Mesothelial cell of epicardium (in vitro differentiated cells): Measurements from ENCODE around the gene REC114. TPM values are rescaled to one million over a fixed set of nuclear protein-coding genes. Genes with fewer than 3 reads are reported as not detected.
"Not testable (repeated sequence)": the region's sequence is repeated elsewhere in the genome, so short reads cannot be mapped to it uniquely, and the experiment has no call there.

Experiments used
- DNase-seq, 2 experiments: peaks; one replicate each; pipeline ENCODE4 v3.0.0; 2021; ENCODE audit warnings: low spot score in 2 of 2; ENCODE audit not compliant: unreplicated experiment in 2 of 2
- H3K27ac Mint-ChIP-seq: 2 replicates; pipeline ENCODE4 v1.8.0; 2021; ENCODE audit warnings: mixed read lengths
- H3K27me3 Mint-ChIP-seq: 2 replicates; pipeline ENCODE4 v1.8.0; 2021; ENCODE audit warnings: low read depth, mixed read lengths
- H3K36me3 Mint-ChIP-seq: 2 replicates; pipeline ENCODE4 v1.8.0; 2021; ENCODE audit warnings: mixed read lengths
- H3K4me1 Mint-ChIP-seq: 2 replicates; pipeline ENCODE4 v1.8.0; 2021; ENCODE audit warnings: mixed read lengths
- H3K4me3 Mint-ChIP-seq: 2 replicates; pipeline ENCODE4 v1.8.0; 2021; ENCODE audit warnings: mild to moderate bottlenecking, moderate library complexity, mixed read lengths
- H3K9me3 Mint-ChIP-seq: 2 replicates; pipeline ENCODE4 v1.8.0; 2021; ENCODE audit warnings: mixed read lengths
- CTCF ChIP-seq: fragments of 200-600 bp; sonication (generic); IDR thresholded peaks from one replicate; pipeline ENCODE4 v1.5.0; 2021; ENCODE audit warnings: antibody characterized with exemption; ENCODE audit not compliant: unreplicated experiment
- total RNA-seq: library from RNA; stranded (reverse); gene quantifications from 3 replicates; pipeline ENCODE4 v1.2.1, GENCODE V29; 2021

REC114 gene, protein sequence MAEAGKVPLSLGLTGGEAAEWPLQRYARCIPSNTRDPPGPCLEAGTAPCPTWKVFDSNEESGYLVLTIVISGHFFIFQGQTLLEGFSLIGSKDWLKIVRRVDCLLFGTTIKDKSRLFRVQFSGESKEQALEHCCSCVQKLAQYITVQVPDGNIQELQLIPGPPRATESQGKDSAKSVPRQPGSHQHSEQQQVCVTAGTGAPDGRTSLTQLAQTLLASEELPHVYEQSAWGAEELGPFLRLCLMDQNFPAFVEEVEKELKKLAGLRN
- not detected in 3 replicates for total RNA-seq

GRCh38 chr15:73442968-73443367 is at the start of gene REC114:
TSS of gene REC114 (plus strand) at chr15:73443164. CDS start at chr15:73443186, 22 bp downstream.
- no peak for DNase-seq
- no peak for TF ChIP-seq CTCF
- no peaks in the 10 kb centered on the region for H3K36me3 Mint-ChIP-seq
- H3K27me3 Mint-ChIP-seq = peaks cover 29% of the 10 kb centered on the region
- no peak within 1 kb of the TSS for H3K27ac Mint-ChIP-seq
- peaks cover 3% of the 10 kb centered on the region for H3K9me3 Mint-ChIP-seq
- no peak within 1 kb of the TSS for H3K4me3 Mint-ChIP-seq
- no peaks in the 10 kb centered on the region for H3K4me1 Mint-ChIP-seq

DNA sequence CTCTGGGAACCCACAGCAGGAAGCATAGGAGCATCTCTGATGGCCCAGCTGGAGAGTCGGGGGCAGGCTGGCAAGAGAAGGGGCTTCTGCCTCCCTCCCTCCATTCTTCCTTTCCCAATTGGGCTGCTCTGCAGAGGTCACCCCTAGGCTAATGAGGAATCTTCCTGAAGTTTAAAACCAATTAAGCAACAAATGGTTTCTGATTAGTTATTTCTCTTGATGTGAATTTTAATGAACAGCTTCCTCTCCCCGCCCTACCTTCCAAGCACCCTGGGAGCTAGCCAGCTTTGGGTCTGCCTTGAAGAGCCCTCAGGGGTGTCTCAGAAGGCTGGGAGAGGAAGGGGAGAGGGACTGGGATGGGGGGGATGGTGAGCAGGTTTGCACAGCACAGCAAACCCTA is 49.6 kb upstream of the REC114 start:
- DNase-seq = no peak
- no peaks in the 10 kb centered on the region for H3K36me3 Mint-ChIP-seq
- TF ChIP-seq CTCF = no peak

GRCh38 chr15:73394782-73395181 is 48.2 kb upstream of the REC114 start:
- Mint-ChIP-seq H3K9me3 (no peaks in the 10 kb centered on the region), H3K27ac (no peak overlapping the region), H3K36me3 (no peaks in the 10 kb centered on the region), H3K4me3 (no peak overlapping the region), H3K4me1 (peaks cover 8% of the 10 kb centered on the region), H3K27me3 (peaks cover 16% of the 10 kb centered on the region)
- no peak for TF ChIP-seq CTCF
- no peak for DNase-seq

More for the DNA sequence above, 49.6 kb upstream of the REC114 start:
- Mint-ChIP-seq H3K27ac (no peak overlapping the region), H3K9me3 (peaks cover 3% of the 10 kb centered on the region), H3K27me3 (peaks cover 16% of the 10 kb centered on the region), H3K4me3 (no peak overlapping the region), H3K4me1 (peaks cover 16% of the 10 kb centered on the region)

- no peak for DNase-seq
- Mint-ChIP-seq H3K9me3 (no peaks in the 10 kb centered on the region), H3K4me1 (peaks cover 4% of the 10 kb centered on the region), H3K36me3 (no peaks in the 10 kb centered on the region), H3K27ac (no peak overlapping the region), H3K27me3 (peaks cover 16% of the 10 kb centered on the region), H3K4me3 (no peak overlapping the region)
- TF ChIP-seq CTCF = no peak
Measured at GRCh38 chr15:73395671-73396070, 47.3 kb upstream of the REC114 start.

- TF ChIP-seq CTCF = no peak
- Mint-ChIP-seq H3K27ac (no peak overlapping the region), H3K4me3 (no peak overlapping the region), H3K4me1 (peaks cover 4% of the 10 kb centered on the region), H3K9me3 (no peaks in the 10 kb centered on the region), H3K27me3 (peaks cover 16% of the 10 kb centered on the region), H3K36me3 (no peaks in the 10 kb centered on the region)
- no peak for DNase-seq
Measured at GRCh38 chr15:73397461-73397860, 45.5 kb upstream of the REC114 start.

DNA sequence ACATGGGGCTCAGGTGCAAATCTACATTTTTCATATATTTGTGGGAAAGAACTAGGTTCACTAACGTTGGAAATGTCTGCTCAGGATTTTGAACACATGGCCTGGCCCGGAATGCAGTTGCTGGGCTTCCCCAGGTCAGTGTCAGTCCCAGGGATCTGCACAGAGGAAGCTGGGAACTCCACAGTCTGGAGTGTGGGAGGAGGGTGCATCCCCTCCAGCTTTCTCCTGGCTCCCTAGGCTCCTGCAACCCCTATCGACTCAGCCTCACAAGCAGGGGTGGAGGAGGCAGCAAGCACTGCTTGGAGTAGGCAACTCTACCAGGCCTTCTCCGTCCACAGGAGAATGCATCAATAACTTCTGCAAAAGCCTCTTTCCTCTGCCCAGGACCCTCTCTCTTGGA is 44.1 kb upstream of the REC114 start:
- no peaks in the 10 kb centered on the region for H3K4me1 Mint-ChIP-seq
- H3K36me3 Mint-ChIP-seq = no peaks in the 10 kb centered on the region
- H3K27me3 Mint-ChIP-seq = peaks cover 5% of the 10 kb centered on the region
- H3K9me3 Mint-ChIP-seq = no peaks in the 10 kb centered on the region
- no peak for DNase-seq
- TF ChIP-seq CTCF = no peak
- H3K27ac Mint-ChIP-seq = no peak overlapping the region
- H3K4me3 Mint-ChIP-seq = no peak overlapping the region

- not testable (repeated sequence) for H3K4me3 Mint-ChIP-seq, H3K36me3 Mint-ChIP-seq, H3K27ac Mint-ChIP-seq, H3K27me3 Mint-ChIP-seq, H3K9me3 Mint-ChIP-seq, DNase-seq, H3K4me1 Mint-ChIP-seq
Measured at GRCh38 chr15:73400222-73400621, 42.7 kb upstream of the REC114 start.
